H1 (cell line): Measurements from ENCODE around the gene BAIAP2. TPM values are rescaled to one million over a fixed set of nuclear protein-coding genes. Genes with fewer than 3 reads are reported as not detected.
A peak's percentile ranks its signal among the peaks of the same experiment; 100 is the strongest.

Experiments used
- CTCF ChIA-PET: fragments of 300-600 bp; sonication (Branson Sonifier 250); formaldehyde crosslinking; loops from one replicate; lab custom pipeline; 2021; ENCODE audit not compliant: partially characterized antibody; lab: Charles Lee
- POLR2A ChIA-PET: fragments of 300-600 bp; sonication (Branson Sonifier 250); formaldehyde crosslinking; loops from one replicate; lab custom pipeline; 2021; ENCODE audit warnings: inconsistent platforms; ENCODE audit not compliant: partially characterized antibody; lab: Charles Lee
- DNase-seq, 2 experiments: peaks; one replicate each; pipeline versions ENCODE4 v3.0.0 to v3.0.0-alpha.2; 2010 to 2022; ENCODE audit warnings: low spot score in 2 of 2, low read depth in 1 of 2, mixed read lengths in 1 of 2
- FAIRE-seq: peaks from 2 replicates; lab custom pipeline; 2011; peaks lifted over from hg19 to GRCh38; lab: Jason Lieb, UNC
- H2AFZ ChIP-seq: 2 replicates; pipeline ENCODE4 v1.8.1; 2012; ENCODE audit warnings: low read length, inconsistent platforms
- H2AK5ac ChIP-seq: 2 replicates; pipeline ENCODE4 v1.6.1; 2013; ENCODE audit warnings: low read depth, low read length
- H2BK120ac ChIP-seq: replicated peaks from 2 replicates; pipeline ENCODE3; 2013; ENCODE audit warnings: low read depth, low read length, inconsistent platforms
- H2BK12ac ChIP-seq: 2 replicates; pipeline ENCODE4 v1.6.1; 2013; ENCODE audit warnings: low read depth, low read length
- H2BK15ac ChIP-seq: 2 replicates; pipeline ENCODE4 v1.6.1; 2013; ENCODE audit warnings: low read length
- H2BK20ac ChIP-seq: 2 replicates; pipeline ENCODE4 v1.6.1; 2013; ENCODE audit warnings: low read length
- H2BK5ac ChIP-seq: 2 replicates; pipeline ENCODE4 v1.6.1; 2013; ENCODE audit warnings: low read depth, low read length
- H3K14ac ChIP-seq: 2 replicates; pipeline ENCODE4 v1.6.1; 2013; ENCODE audit warnings: inconsistent platforms; ENCODE audit not compliant: insufficient read length
- H3K18ac ChIP-seq: 2 replicates; pipeline ENCODE4 v1.6.1; 2013; ENCODE audit warnings: low read length; ENCODE audit errors: extremely low read depth
- H3K23ac ChIP-seq: 2 replicates; pipeline ENCODE4 v1.6.1; 2013; ENCODE audit warnings: inconsistent platforms; ENCODE audit not compliant: insufficient read length
- H3K23me2 ChIP-seq: 2 replicates; pipeline ENCODE4 v1.6.1; 2013; ENCODE audit warnings: low read depth, low read length
- H3K27ac ChIP-seq: 2 replicates; pipeline ENCODE4 v1.6.1; 2011; ENCODE audit warnings: low read depth, low read length, inconsistent platforms
- H3K27me3 ChIP-seq, 4 experiments: replicated peaks in 1 of 4; 1 replicate in 1 of 4; 2 replicates in 3 of 4; pipeline versions ENCODE4 v1.6.1 to v1.8.1; 2011 to 2013; ENCODE audit warnings: low read length in 3 of 4, mild to moderate bottlenecking in 3 of 4, inconsistent platforms in 2 of 4, mixed read lengths in 2 of 4, moderate library complexity in 1 of 4; ENCODE audit not compliant: control insufficient read depth in 3 of 4, insufficient read depth in 3 of 4; ENCODE audit errors: extremely low read depth in 1 of 4
- H3K36me3 ChIP-seq, 4 experiments: 2 replicates each; pipeline versions ENCODE4 v1.6.1 to v1.8.1; 2011 to 2013; ENCODE audit warnings: mild to moderate bottlenecking in 4 of 4, low read length in 3 of 4, moderate library complexity in 2 of 4, control low read depth in 1 of 4, inconsistent platforms in 1 of 4; ENCODE audit not compliant: insufficient read depth in 4 of 4, control insufficient read depth in 2 of 4
- H3K4ac ChIP-seq: replicated peaks from 2 replicates; pipeline ENCODE3; 2013; ENCODE audit warnings: low read length, low read depth, mixed read lengths, inconsistent platforms; ENCODE audit not compliant: insufficient read length
- H3K4me1 ChIP-seq, 4 experiments: replicated peaks in 1 of 4; 1 replicate in 1 of 4; 2 replicates in 3 of 4; pipeline versions ENCODE4 v1.6.1 to v1.8.1; 2011 to 2013; ENCODE audit warnings: low read length in 3 of 4, inconsistent platforms in 2 of 4, mixed read lengths in 1 of 4; ENCODE audit not compliant: insufficient read depth in 4 of 4, control insufficient read depth in 3 of 4
- H3K4me2 ChIP-seq, 2 experiments: 2 replicates each; pipeline versions ENCODE4 v1.6.1 to v1.8.1; 2011 to 2013; ENCODE audit warnings: low read depth in 2 of 2, low read length in 2 of 2, control low read depth in 1 of 2, inconsistent platforms in 1 of 2, mild to moderate bottlenecking in 1 of 2; ENCODE audit not compliant: insufficient read depth in 1 of 2
- H3K4me3 ChIP-seq, 4 experiments: fragments of 200-600, 300-600 bp in 1 of 4; sonication (generic), shearing (Covaris generic), sonication (Bioruptor Twin) in 1 of 4; 2 replicates each; pipeline versions ENCODE4 v1.5.1 to v1.8.1; 2011 to 2016; ENCODE audit warnings: low read length in 4 of 4, low read depth in 3 of 4, control low read depth in 2 of 4, inconsistent platforms in 2 of 4, mild to moderate bottlenecking in 2 of 4, mixed read lengths in 1 of 4, moderate library complexity in 1 of 4; ENCODE audit not compliant: insufficient read depth in 2 of 4; ENCODE audit errors: extremely low read depth in 1 of 4
- H3K56ac ChIP-seq: replicated peaks from 2 replicates; pipeline ENCODE3; 2013; ENCODE audit warnings: low read depth, mild to moderate bottlenecking, mixed read lengths, low read length, inconsistent platforms; ENCODE audit not compliant: insufficient read length
- H3K79me1 ChIP-seq: 2 replicates; pipeline ENCODE4 v1.6.1; 2013; ENCODE audit warnings: low read depth, low read length, control low read depth
- H3K79me2 ChIP-seq, 2 experiments: 2 replicates each; pipeline versions ENCODE4 v1.6.1 to v1.8.1; 2012 to 2013; ENCODE audit warnings: low read length in 2 of 2, mild to moderate bottlenecking in 2 of 2, inconsistent platforms in 1 of 2; ENCODE audit not compliant: insufficient read depth in 2 of 2, control insufficient read depth in 1 of 2
- H3K9ac ChIP-seq, 4 experiments: replicated peaks in 1 of 4; 1 replicate in 1 of 4; 2 replicates in 3 of 4; pipeline versions ENCODE4 v1.6.1 to v1.8.1; 2011 to 2013; ENCODE audit warnings: low read depth in 3 of 4, low read length in 3 of 4, control low read depth in 2 of 4, mild to moderate bottlenecking in 2 of 4, moderate library complexity in 2 of 4, inconsistent platforms in 1 of 4; ENCODE audit errors: extremely low read depth in 1 of 4
- H3K9me3 ChIP-seq, 2 experiments: 2 replicates each; pipeline versions ENCODE4 v1.6.1 to v1.8.1; 2012 to 2013; ENCODE audit warnings: mild to moderate bottlenecking in 2 of 2, moderate library complexity in 2 of 2, control low read depth in 1 of 2, inconsistent platforms in 1 of 2, low read depth in 1 of 2, low read length in 1 of 2, mixed read lengths in 1 of 2; ENCODE audit not compliant: insufficient read depth in 2 of 2
- H4K20me1 ChIP-seq, 2 experiments: replicated peaks in 1 of 2; 2 replicates each; pipeline versions ENCODE3 to v1.8.1; 2011 to 2013; ENCODE audit warnings: inconsistent platforms in 2 of 2, low read length in 2 of 2, mild to moderate bottlenecking in 1 of 2; ENCODE audit not compliant: insufficient read depth in 2 of 2, control insufficient read depth in 1 of 2
- H4K5ac ChIP-seq: 2 replicates; pipeline ENCODE4 v1.6.1; 2013; ENCODE audit warnings: low read length, low read depth, mixed read lengths, inconsistent platforms; ENCODE audit not compliant: insufficient read length
- H4K8ac ChIP-seq: 2 replicates; pipeline ENCODE4 v1.8.0; 2013; ENCODE audit warnings: mild to moderate bottlenecking, moderate library complexity, low read length, inconsistent platforms; ENCODE audit not compliant: insufficient read depth; ENCODE audit errors: extremely low read depth
- H4K91ac ChIP-seq: replicated peaks from 2 replicates; pipeline ENCODE3; 2013; ENCODE audit warnings: low read length, mixed read lengths, inconsistent platforms; ENCODE audit not compliant: insufficient read length
- BACH1 ChIP-seq: IDR thresholded peaks from 2 replicates; pipeline ENCODE4 v1.6.1; 2012; ENCODE audit warnings: low read length, improper control_type of control experiment
- CBX8 ChIP-seq: fragments of 300-800, 300-1000 bp; sonication (generic); IDR thresholded peaks from 2 replicates; pipeline ENCODE4 v1.7.1; 2016; ENCODE audit warnings: low read depth, low read length, borderline replicate concordance
- CEBPB ChIP-seq: IDR thresholded peaks from 2 replicates; pipeline ENCODE4 v1.6.1; 2012; ENCODE audit warnings: low read depth, low read length
- CHD2 ChIP-seq: IDR thresholded peaks from 2 replicates; pipeline ENCODE4 v1.6.1; 2012; ENCODE audit warnings: low read length, improper control_type of control experiment
- EGR1 ChIP-seq: IDR thresholded peaks from 2 replicates; pipeline ENCODE4 v1.6.1; 2011; ENCODE audit warnings: low read depth, low read length, borderline replicate concordance
- JUND ChIP-seq: IDR thresholded peaks from 2 replicates; pipeline ENCODE4 v1.6.1; 2011; ENCODE audit warnings: mild to moderate bottlenecking, improper control_type of control experiment, low read length
- KDM4A ChIP-seq: IDR thresholded peaks from one replicate; pipeline ENCODE4 v1.7.1; 2012; ENCODE audit warnings: low read depth, mild to moderate bottlenecking, moderate library complexity, low read length, inconsistent platforms; ENCODE audit not compliant: severe bottlenecking
- POLR2AphosphoS5 ChIP-seq: IDR thresholded peaks from 2 replicates; pipeline ENCODE4 v1.6.1; 2011; ENCODE audit warnings: low read depth, low read length
- SUZ12 ChIP-seq: fragments of 200-600 bp; sonication (generic); IDR thresholded peaks from 2 replicates; pipeline ENCODE4 v1.6.1; 2012; ENCODE audit warnings: mild to moderate bottlenecking, inconsistent platforms, low read length, moderate library complexity, mixed read lengths
- TCF12 ChIP-seq: IDR thresholded peaks from 2 replicates; pipeline ENCODE4 v1.6.1; 2011; ENCODE audit warnings: low read depth, mild to moderate bottlenecking, low read length
- YY1 ChIP-seq: IDR thresholded peaks from 2 replicates; pipeline ENCODE4 v1.6.1; 2011; ENCODE audit warnings: low read depth, mild to moderate bottlenecking, low read length
- WGBS, 2 experiments: shearing (Covaris generic) in 1 of 2; methylation state at CpG; one replicate each; pipeline versions ENCODE4 v1.1.6 to v1.1.7; 2013 to 2015; ENCODE audit warnings: low lambda C conversion rate in 2 of 2, mixed read lengths in 2 of 2, inconsistent platforms in 1 of 2, low coverage in 1 of 2, missing lambda C conversion rate in 1 of 2; ENCODE audit not compliant: insufficient replicate concordance in 2 of 2, insufficient coverage in 1 of 2, insufficient read length in 1 of 2; ENCODE audit errors: extremely low coverage in 1 of 2, missing lambda C conversion rate in 1 of 2; 5-methylcytosine and 5-hydroxymethylcytosine counted together
- polyA plus RNA-seq, 7 experiments: library from polyadenylated mRNA; depleted of rRNA in 3 of 7; stranded (reverse) in 5 of 7; unstranded in 2 of 7; fragments of >200 nt in 5 of 7; fragments of 200-250 nt in 2 of 7; gene quantifications; 1 replicate in 5 of 7; 2 replicates in 1 of 7; 4 replicates in 1 of 7; pipeline versions ENCODE4 v1.2.1 to v1.2.3, GENCODE V29; 2011 to 2013; ENCODE audit warnings: missing spikeins in 2 of 7, mixed read lengths in 2 of 7
- total RNA-seq: library from RNA; stranded (reverse); fragmentation: NEBNext Ultra II Directional; extraction: Animal tissue kit (Norgen Biotek cat#: 25700); gene quantifications from 2 replicates; pipeline ENCODE4 v1.2.1, GENCODE V29; 2021
- TF ChIP-seq, protein P1 (sequence below): IDR thresholded peaks from 2 replicates; pipeline ENCODE4 v1.6.1; 2012; ENCODE audit warnings: inconsistent platforms

Gene BAIAP2
- total and polyA plus RNA-seq, 2 of the 8 experiments (the other 6 are each of a cell fraction or from before 2014, with no cell fraction given) = 10.0 to 22.8 TPM

DNA sequence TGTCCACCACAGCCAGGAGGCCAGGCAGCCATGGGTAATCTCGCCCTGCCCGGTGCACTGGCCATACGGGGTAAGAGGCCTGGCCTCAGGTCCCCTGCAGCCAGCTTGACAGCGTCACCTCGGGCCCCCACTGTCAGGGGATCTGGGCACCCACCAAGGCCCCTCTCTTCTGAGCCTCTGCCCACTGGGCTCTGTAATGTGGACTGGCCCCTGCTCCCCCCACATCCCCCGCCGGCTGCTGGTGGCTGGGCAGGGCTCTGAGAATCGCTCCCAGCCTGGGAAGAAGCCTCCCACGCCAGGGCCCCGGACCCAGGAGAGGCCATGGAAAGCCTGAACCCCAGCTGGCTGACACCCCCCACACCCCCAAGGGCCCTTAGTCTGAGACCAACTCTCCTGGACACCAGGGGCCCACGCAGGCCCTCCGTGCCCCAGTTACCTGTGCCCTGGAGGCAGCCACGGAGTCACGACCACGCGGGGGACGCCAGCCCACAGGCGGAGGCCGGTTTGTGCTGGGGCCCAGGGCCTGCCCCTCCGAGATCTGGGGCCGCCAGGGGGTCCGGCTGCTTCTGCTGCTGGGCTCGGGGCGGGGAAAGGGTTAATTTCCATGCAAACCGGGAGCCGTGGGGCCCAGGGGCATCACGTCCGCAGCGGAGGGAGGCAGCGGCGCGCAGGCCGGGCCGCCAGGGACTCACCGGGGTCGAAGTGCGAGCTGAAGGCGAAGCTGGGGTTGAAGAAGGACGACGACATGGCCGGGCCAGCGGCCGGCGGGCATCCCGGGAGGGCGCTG is 130.5 kb downstream of the BAIAP2 start, which contains the start of gene PVALEF:
Gene PVALEF (plus strand): TSS at position 262 of the 787 bp plus-strand sequence. CDS start 15,720 bp downstream, outside the sequence.
- no peak within 1 kb of the TSS for H3K23ac ChIP-seq
- peaks cover 0 to 12% (median 3%) of the 10 kb centered on the region in 4 experiments; a peak in 4 of 7 replicates for H3K4me1 ChIP-seq
- H2BK15ac ChIP-seq = peak within 1 kb of the TSS; percentile 99; the same call in 1 of the 2 replicates
- 36% methylated on average over 37 of the region's 46 CpGs; no CpG with 5 or more reads in 1 of the 2 experiments for WGBS, 2 experiments
- H3K18ac ChIP-seq = no peak within 1 kb of the TSS; the same call in 1 of the 2 replicates
- no peak within 1 kb of the TSS for H3K56ac ChIP-seq
- H3K79me1 ChIP-seq = no peaks in the 10 kb centered on the region; the same call in 1 of the 2 replicates
- H2BK5ac ChIP-seq = peak within 1 kb of the TSS; percentile 24; the same call in 1 of the 2 replicates
- ChIA-PET CTCF (interaction anchor here (0.9 to 1.3 kb wide), 4 partner anchors 13 to 36 kb away, joined by 3 to 5 read pairs (median 4); no protein-coding TSS in a partner anchor), POLR2A (interaction anchor here (0.7 to 1.6 kb wide), 6 partner anchors 8 to 344 kb away, joined by 3 to 5 read pairs (median 4); partner anchors contain the start of genes NDUFAF8 and TEPSIN)
- H3K27me3 ChIP-seq = peaks cover 0 to 7% (median 4%) of the 10 kb centered on the region in 4 experiments; a peak in 5 of 7 replicates
- H3K27ac ChIP-seq = no peak within 1 kb of the TSS
- peak within 1 kb of the TSS; percentile 40 for H4K91ac ChIP-seq
- H4K8ac ChIP-seq = peak within 1 kb of the TSS; percentile 85
- peak within 1 kb of the TSS; percentile 40 to 55 (median 46) for H3K4me3 ChIP-seq
- H4K20me1 ChIP-seq = peaks cover 0 to 9% of the 10 kb centered on the region in 2 experiments
- no peak within 1 kb of the TSS for H2AFZ ChIP-seq
- no peaks in the 10 kb centered on the region; a peak in 1 of 8 replicates for H3K36me3 ChIP-seq
- H2BK12ac ChIP-seq = 0 out of 2 replicates have a peak within 1 kb of the TSS, but pooled peaks have one; percentile 27
- peaks cover 0 to 4% of the 10 kb centered on the region in 2 experiments; a peak in 2 of 4 replicates for H3K79me2 ChIP-seq
- peaks cover 11% of the 10 kb centered on the region for H3K23me2 ChIP-seq
- H3K4me2 ChIP-seq = peak within 1 kb of the TSS; percentile 63 to 75; a peak in 3 of 4 replicates
- no peak within 1 kb of the TSS for H2BK120ac ChIP-seq
- no peak for FAIRE-seq
- no peak within 1 kb of the TSS for H4K5ac ChIP-seq
- H3K9me3 ChIP-seq = no peaks in the 10 kb centered on the region
- peak within 1 kb of the TSS in 1 of 4 experiments; percentile 29; a peak in 1 of 7 replicates for H3K9ac ChIP-seq
- peak within 1 kb of the TSS; percentile 78 for H3K4ac ChIP-seq
- no peak within 1 kb of the TSS for H2BK20ac ChIP-seq
- DNase-seq = peak; percentile 17 to 72
- no peak within 1 kb of the TSS for H2AK5ac ChIP-seq
- H3K14ac ChIP-seq = no peak within 1 kb of the TSS
- TF ChIP-seq KDM4A (peak; percentile 44), BACH1 (0 out of 2 replicates have a peak, but pooled peaks have one; percentile 35), EGR1 (no peak), POLR2AphosphoS5 (no peak), JUND (no peak), CHD2 (no peak), CEBPB (no peak), YY1 (no peak), CBX8 (no peak), TCF12 (no peak), SUZ12 (no peak)
- TF ChIP-seq, protein P1, sequence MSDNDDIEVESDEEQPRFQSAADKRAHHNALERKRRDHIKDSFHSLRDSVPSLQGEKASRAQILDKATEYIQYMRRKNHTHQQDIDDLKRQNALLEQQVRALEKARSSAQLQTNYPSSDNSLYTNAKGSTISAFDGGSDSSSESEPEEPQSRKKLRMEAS = 0 out of 2 replicates have a peak, but pooled peaks have one; percentile 42
